ENCODE data around the gene WNT8A. TPM values are rescaled to one million over a fixed set of nuclear protein-coding genes. Genes with fewer than 3 reads are reported as not detected.

Gene WNT8A
- total and polyA plus RNA-seq, 2 of the 8 experiments (the other 6 are each of a cell fraction or from before 2014, with no cell fraction given): 0.06 TPM; not detected in 1

GRCh38 chr5:138054206-138054605 lies 29.6 kb upstream of the WNT8A start (continued):
- no peak for TF ChIP-seq CHD7 (IDR thresholded peaks at IDR 0.05; ENCODE audit: insufficient replicate concordance, low read length)
- TF ChIP-seq GABPA (IDR thresholded peaks at IDR 0.05; ENCODE audit: borderline replicate concordance, insufficient read depth, low read length): no peak
- TF ChIP-seq BRCA1 (IDR thresholded peaks at IDR 0.05; ENCODE audit: low read depth, low read length): no peak
- TF ChIP-seq RFX5 (IDR thresholded peaks at IDR 0.05; ENCODE audit: borderline replicate concordance, low read depth, low read length): no peak
